Epithelial cell of esophagus (primary cell): ENCODE data around the gene ATP10A.

Experiments
- DNase-seq: peaks from one replicate; pipeline ENCODE4 v3.0.0; 2010; ENCODE audit warnings: low read depth
- H3K4me3 ChIP-seq: 2 replicates; pipeline ENCODE4 v1.5.1; 2011; ENCODE audit warnings: mild to moderate bottlenecking, low read length, control low read depth
- CTCF ChIP-seq: IDR thresholded peaks from 2 replicates; pipeline ENCODE4 v1.5.1; 2011; ENCODE audit warnings: low read depth, mild to moderate bottlenecking, low read length, control low read depth, inconsistent platforms; ENCODE audit not compliant: insufficient read depth; ENCODE audit errors: missing control alignments

ATP10A gene

GRCh38 chr15:25690673-25691543 lies 172.2 kb downstream of the ATP10A start:
- DNase-seq: peak; percentile 24
- no peak overlapping the region for H3K4me3 ChIP-seq

GRCh38 chr15:25689592-25689991 lies 173.5 kb downstream of the ATP10A start:
- no peak overlapping the region for H3K4me3 ChIP-seq
- no peak for TF ChIP-seq CTCF
- no peak for DNase-seq

More at GRCh38 chr15:25690673-25691543, 172.2 kb downstream of the ATP10A start:
- TF ChIP-seq CTCF: no peak

- H3K4me3 ChIP-seq: no peak overlapping the region
- DNase-seq: no peak
- no peak for TF ChIP-seq CTCF
Observed at GRCh38 chr15:25688166-25688565, 175.0 kb downstream of the ATP10A start.

GRCh38 chr15:25687689-25688088 lies 175.4 kb downstream of the ATP10A start:
- no peak overlapping the region for H3K4me3 ChIP-seq
- TF ChIP-seq CTCF: no peak
- DNase-seq: no peak

GRCh38 chr15:25687276-25687675 lies 175.9 kb downstream of the ATP10A start:
- DNase-seq: no peak
- no peak for TF ChIP-seq CTCF

GRCh38 chr15:25686780-25687179 lies 176.3 kb downstream of the ATP10A start:
- DNase-seq: no peak
- no peak for TF ChIP-seq CTCF
- no peak overlapping the region for H3K4me3 ChIP-seq

More at GRCh38 chr15:25687276-25687675, 175.9 kb downstream of the ATP10A start:
- H3K4me3 ChIP-seq: no peak overlapping the region
